AG08395 (cell line): ENCODE results near the gene WWC2.
A peak's percentile ranks its signal among the peaks of the same experiment; 100 is the strongest.

Experiments used
- DNase-seq: peaks from one replicate; pipeline ENCODE4 v3.0.0; 2012; ENCODE audit warnings: mixed read lengths, low spot score

WWC2 gene

DNA sequence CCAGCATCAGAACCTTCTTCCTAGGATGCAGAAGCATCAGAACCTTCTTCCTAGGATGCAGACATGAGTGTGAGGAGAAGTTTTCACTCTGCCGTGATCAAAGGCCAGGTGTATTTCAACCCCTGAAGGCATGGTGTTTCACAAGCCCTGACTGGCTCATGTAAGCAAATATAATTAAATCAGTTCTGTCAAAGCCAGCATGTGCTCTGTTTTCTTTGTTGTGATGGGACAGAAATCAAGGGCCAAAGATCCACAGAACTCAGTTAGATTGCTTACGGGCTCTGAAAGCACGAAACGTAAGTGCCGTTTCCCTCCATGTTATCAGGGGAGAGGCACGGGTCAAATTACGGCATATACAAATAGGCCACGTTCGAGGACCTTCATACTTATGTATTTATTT, 255.2 kb downstream of the WWC2 start:
- no peak for DNase-seq

DNA sequence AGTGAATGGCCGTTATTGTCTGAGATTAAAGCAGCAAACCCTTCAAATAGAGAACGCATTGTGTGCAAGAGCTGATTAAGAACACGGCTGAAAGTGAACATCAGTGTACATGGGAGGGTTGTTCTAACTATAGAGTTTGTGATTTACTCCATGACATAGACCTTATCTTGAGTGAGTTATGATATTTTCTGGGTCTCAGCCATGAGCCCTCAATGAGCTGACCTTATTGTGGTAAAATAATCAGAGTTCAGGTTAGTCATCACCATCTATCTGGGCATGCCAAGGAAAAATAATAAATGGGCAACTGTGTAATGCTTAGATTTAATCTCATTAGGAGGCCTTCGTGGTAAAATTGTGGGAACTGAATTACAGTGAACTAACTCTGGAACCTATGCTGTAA, 256.3 kb downstream of the WWC2 start:
- DNase-seq: peak; percentile 48

DNA sequence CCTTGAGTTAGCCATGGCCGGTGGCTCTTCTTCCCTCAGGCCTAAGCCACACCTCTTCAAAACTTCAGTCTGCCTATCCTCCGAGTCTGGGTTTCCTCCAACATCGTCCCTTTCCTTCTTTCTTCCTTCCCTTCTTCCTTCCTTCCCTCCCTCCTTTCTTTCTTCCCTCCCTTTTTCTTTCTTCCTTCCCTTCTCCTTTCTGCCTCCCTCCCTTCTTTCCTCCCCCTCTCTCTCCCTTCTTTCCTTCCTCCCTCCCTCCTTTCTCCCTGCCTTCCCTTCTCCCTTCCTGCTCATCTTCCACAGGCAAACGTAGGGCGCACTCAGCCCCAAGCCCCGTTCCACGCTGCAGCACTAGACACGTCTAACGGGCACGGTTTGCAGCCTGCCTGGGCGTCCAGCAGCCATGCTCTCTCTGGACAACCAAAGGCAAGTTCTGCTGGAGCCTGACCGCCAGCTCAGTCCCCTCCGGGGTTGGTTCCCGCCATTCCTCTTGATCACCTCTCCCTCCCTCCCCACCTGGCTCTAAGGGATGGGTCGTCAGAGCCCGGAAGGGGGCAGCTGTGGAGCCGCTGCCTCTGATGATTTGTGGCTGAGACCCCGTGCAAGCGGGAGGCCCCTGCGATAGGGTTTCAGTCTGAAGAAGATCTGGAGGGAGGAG, 257.2 kb downstream of the WWC2 start:
- no peak for DNase-seq

DNA sequence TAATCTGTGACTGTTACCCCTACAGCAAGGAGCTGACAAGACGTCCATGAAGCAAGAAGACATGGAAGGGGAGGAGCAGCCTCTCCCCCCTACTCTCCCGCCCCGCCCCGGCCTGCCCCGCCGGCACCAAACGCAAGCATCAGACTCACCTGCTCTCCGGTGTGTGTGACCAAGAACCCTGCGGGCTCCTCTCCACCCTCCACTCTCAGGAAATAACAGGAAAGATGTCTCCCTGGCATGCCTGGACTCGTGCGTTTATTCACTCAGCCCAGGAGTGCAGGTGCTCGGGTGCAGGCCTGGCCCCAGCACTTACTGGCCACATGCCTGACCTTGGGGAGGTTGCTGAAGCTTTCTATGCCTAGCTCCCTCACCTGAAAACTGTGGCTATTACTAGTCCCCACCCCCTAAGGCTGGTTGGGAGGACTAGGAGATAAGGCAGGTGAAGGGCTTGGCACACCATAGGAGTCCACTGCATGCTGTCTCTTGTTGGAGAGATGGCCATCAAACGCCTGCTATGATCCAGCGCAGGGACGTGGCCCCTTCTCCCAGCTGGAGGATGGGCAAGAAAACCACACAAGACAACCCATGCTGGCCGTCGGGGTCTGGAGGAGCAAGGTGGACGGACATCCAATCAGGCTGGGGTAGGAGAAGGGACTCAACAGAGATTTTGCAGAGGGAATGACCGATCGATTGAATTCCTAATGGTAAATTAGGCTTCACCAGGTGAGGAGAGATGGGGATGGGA, 258.0 kb downstream of the WWC2 start:
- DNase-seq: no peak

DNA sequence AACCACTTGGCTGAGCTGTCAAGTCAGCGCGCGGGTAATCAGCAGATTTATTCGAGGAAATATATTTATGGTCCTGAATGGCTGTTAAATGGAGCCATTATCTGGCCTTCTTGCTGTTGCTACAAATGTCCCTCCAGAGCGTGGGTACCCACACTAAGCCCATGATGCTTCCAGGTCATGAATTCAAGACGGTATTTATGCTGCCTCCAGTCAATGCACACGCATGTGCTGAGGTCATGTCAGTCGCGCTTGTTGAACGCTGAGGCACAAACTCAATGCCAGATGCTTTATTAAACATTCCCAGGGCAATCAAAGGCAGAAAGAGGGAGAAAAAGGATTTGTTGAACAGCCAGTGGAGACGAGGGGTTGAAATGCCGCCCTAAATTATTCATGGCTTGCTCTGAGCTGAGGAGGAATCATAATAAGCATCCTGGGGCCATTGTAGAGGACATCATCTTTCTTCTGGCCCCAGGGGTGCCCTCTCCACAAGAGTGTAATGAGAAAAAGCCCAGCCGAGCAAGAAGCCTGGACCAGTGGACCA, 259.2 kb downstream of the WWC2 start:
- no peak for DNase-seq

DNA sequence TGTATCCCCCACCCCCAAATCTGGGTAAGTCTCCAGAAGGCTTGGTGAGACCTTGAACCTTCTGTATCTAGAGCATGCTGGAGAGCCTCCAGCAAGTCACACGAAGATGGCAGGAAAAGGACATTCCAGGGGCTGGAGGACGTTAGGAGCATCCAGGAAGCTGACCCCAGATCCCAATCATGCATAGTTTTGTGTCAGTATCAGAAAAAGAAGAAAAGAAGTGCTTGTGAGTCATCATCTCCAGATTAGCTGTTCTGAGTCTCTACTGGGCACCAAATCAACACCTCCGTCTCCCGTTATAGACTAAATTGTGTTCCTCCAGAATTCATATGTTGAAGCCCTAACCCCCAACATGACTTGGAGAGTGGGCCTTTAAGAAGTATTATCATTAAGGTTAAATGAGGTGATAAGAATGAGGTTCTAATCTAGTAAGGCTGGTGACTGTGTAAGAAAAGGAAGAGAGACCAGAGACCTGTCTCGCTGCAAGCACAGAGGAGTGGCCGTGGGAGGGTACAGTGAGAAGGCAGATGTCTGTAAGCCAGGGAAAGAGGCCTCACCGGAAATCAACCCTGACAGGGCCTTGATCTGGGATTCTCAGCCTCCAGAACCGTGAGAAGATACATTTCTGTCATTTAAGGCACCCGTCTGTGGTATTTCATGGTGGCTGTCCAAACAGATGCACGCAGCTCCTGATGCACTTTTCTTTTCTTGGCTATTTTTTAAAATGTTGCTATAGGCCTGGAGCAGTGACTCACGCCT, 261.3 kb downstream of the WWC2 start:
- DNase-seq: peak; percentile 69

DNA sequence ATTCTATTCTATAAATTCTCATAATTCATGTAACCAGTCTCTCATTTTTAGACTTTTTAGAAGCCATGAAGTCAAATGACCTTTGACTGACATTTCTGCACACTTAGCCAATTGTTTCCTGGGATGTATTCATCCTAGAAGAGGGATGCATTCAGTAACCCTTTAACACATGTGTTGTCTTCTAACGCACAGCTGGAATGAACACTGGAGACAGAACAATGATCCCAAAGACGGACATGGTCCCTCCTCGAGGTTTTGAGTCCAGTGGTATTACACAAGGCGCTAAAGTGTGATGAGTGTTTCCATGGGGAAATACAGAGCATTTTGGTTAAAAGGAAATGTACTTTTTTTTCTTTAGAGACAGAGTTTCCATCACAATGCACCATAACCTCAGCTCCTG, 263.0 kb downstream of the WWC2 start:
- no peak for DNase-seq

DNA sequence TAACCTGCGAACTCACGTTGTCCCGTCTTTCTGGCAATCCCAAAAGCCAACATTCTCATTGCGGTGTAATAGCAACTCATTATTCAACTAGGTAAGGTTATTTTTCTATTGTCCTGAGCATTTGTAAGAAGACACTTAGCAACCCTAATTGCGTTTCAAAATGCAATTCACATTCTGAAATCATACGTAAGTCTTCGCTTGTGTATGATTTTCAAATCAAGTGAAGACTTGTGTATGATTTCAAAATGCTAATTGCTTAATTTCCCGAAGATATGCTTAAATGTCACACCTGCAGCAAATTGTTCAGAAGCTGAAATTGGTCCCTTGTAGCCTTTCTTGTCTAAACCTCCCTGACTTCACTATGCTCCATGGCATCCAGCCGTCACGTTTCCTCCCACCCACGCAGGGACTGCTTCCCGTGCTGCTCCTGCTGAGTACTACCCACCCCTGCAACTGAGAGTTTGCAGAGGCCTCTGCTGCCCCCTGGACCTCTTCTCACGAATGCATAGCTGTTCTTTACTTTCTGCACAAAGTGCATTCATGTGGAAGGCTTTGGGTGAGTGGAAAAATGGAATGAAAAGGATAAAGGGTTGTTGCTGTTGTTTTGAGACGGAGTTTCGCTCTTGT, 264.0 kb downstream of the WWC2 start:
- no peak for DNase-seq

DNA sequence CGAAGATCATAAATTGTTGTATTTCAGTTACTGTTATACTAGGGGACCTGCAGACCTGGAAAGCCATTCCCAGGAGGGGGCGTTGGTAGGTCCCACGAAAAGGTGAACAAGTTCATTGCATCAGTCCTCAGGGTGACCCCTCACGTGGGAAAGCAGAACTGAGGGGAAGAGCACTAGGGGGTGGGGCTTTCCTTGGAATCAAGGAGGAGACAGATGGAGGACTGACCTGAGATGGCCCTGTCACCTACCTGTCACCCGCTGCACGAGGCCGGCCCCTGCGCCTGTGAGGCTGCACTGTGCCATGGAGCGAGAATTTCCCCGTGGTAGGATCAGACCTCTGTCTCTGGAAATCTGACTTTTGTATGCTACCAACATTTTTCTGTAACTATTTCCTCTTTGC, 265.0 kb downstream of the WWC2 start:
- no peak for DNase-seq

DNA sequence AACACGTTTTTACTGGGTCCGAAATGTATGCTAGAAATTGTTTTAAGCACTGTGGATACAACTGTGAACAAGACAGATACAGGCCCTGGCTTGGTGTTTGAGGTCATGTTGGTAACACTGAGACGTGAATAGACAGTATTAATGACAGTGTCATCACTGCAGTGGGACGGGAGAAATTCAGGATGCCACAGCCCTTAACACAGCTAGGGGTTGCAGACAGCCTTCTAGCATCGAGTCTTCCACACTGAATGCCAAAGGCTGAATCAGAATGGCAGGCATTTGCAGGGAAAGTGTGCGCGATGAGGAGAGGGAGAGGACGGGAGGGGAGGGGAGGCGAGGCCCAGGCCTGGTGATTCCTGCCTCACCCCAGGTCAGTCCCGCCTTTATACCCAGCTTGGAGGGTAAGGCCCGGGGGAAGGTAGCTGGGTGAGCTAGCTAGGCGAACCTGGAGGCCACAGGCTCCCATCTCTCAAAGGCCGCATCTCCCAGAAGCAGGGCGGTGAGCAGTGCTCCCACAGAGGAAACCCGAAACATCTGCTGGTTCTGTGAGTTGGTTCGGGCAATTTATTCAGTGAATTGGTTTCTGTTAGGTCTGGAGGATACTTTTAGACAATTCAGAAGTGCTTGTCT, 267.3 kb downstream of the WWC2 start:
- DNase-seq: no peak

DNA sequence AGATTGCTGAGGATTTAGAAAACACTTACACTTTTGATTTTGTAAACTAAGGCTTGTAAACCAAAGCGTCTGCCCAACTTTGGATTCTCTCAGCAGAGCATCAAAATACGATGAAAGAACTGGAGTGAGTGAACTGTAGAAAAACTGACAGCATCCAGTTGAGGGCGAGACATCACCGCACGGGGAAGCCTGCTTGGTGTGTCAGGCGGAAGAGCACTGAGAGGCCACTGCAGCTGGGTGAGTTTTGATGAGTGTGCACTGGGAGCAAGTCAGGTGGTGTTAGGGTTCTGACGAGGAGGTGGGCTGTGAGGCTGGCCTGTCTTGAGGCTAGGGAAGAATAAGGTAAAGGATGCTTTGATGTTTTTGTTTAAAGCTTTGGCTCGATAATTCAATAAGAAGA, 270.0 kb downstream of the WWC2 start:
- DNase-seq: no peak
